SKM-1 (cell line): Measurements from ENCODE around the gene GAS2.

Experiments
- DNase-seq: peaks from one replicate; lab custom pipeline; 2025; ENCODE audit not compliant: unreplicated experiment; lab: John Stamatoyannopoulos, UW

The GAS2 gene

GRCh38 chr11:22786475-22786874, 120.1 kb downstream of the GAS2 start:
- DNase-seq: no peak

DNA sequence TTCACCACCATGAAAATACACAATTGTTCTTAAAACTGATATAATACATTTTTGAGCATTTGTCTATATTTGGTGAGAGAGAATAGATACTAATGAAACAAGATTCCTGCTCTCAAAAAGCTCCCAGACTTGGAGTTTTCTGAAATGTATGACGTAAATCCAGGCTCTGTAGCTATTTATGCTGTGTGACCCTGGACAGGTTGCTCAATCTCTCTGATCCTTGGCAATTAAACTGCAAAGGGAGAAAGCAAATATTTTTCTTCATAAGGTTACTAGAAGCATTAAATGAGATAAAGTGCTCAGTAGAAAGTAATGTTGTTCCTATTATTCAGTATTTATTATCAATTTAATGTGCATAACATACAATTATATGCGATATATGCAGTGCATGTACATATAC, 120.6 kb downstream of the GAS2 start:
- no peak for DNase-seq

DNA sequence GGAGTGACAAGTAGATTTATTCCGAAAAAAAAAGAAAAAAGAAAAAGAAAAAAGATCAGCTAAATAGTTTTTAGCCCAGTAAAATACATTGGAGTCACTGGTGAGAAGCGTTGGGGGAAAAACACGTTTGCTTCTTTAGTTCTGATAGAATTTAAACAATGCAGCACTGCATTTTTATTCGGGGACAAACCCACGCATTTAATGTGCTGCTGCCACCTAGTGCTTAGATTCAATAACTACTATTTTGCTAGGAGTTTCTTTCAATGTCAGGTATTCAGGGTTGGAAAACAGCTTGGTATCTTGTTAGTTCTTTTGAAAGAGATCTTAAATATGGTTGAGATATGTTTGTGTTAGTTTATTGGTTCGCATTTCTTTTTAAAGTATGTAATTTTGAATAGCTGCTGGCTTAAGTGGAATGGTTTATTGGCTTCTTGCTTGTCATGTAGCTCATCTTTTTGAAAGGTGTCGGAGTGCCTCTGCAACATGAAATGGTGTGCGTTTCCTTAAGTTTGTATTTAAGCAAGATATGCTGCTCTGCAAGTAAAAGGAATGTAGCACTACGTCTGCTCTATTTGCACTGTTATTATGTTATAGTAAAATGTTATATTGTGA, 121.2 kb downstream of the GAS2 start:
- peak; percentile 41 for DNase-seq

GRCh38 chr11:22792497-22792896, 126.1 kb downstream of the GAS2 start:
- no peak for DNase-seq

GRCh38 chr11:22795914-22796313, 129.5 kb downstream of the GAS2 start:
- no peak for DNase-seq

GRCh38 chr11:22797047-22797446, 130.6 kb downstream of the GAS2 start:
- DNase-seq: no peak

DNA sequence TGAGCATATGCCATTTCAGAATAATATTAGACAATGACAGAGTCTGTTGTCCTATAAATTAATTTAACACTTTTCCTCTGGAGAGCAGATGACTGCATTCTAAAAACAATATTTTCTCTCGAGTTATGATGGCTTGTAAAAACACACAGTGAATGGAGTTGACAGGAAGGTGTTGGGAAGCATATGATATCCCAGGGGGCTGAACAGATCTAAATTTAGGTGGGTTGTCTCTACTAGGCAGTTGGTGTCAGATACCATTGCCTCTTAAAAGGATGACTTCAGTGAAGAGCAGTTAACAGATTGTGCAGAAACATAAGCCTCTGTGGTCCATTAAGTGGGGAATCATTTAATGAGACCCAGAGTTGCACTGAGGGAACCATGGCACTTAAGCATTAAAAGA, 132.5 kb downstream of the GAS2 start:
- no peak for DNase-seq

DNA sequence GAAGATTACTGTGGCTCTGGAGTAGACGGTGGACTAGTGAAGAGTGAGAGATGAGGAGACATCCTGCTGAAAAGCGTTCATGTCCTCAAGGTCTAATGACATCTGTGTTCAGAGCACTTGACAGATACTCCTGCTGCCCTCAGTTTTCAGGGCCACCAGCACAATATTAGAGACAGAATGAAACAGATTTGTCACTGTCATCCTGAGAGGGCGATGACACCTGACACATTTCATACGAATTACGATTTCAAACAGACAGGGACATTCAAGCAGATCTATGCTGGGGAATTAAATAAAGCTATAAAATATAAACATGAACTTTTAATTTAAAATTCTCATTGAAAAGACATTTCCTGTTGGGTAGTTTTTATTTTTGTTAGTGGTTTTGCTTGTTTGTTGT, 134.1 kb downstream of the GAS2 start:
- no peak for DNase-seq

GRCh38 chr11:22802861-22803260, 136.4 kb downstream of the GAS2 start:
- DNase-seq: no peak

GRCh38 chr11:22807391-22807790, 141.0 kb downstream of the GAS2 start:
- no peak for DNase-seq

DNA sequence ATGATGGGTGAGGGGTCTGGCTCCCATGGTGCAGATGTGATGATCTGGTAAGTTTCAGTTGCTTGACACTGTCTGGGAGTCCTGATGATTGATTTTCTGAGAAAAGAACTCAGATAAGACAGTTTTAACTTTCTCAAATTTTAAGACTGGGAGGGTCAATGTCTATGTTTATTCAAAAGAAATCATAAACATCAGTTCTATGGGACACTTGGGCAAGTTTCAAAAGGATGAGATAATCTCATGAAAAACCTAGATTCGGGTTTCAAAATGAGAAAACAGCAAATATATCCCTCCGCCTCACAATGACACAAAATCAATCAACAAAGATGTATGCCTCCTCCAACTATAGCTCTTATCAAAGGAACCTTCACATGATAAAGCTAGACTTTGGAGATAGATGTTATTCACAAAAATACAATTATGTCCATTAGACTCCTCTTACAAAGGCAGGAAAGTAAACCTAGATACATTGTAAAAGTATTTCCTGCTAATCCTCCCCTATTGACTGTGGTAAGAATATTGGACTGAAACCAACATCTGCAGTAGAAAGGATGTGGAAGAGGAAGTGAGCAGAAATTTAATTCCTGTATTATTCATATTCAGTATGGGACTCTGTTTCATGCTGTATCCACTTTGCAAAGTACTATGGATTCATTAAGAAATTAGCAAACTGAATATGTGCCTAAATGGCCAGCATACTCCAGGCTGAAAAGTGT, 141.6 kb downstream of the GAS2 start:
- DNase-seq: no peak

GRCh38 chr11:22808571-22809197, 142.3 kb downstream of the GAS2 start:
- DNase-seq: no peak

- no peak for DNase-seq
Measured at GRCh38 chr11:22809893-22810292, 143.5 kb downstream of the GAS2 start.

- no peak for DNase-seq
Measured at GRCh38 chr11:22822203-22822602, 155.8 kb downstream of the GAS2 start.

DNA sequence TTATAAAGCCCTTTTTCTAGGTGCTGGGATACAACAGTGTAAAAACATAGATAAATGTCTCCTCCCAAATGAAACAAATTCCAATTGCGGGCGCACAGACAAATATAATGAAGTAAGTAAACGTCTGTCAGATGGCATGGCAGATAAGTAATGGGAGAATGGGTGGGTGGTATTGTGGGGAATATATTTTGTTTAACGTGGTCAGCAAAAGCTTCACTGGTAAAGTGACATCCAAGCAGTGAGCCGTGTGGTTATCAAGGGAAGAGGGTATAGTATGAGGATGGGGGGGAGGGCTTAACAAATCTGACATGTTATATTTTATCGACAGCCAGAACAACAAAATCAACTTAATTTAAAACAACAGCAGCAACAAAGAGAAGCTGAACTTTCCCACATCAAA, 162.0 kb downstream of the GAS2 start:
- DNase-seq: no peak

DNA sequence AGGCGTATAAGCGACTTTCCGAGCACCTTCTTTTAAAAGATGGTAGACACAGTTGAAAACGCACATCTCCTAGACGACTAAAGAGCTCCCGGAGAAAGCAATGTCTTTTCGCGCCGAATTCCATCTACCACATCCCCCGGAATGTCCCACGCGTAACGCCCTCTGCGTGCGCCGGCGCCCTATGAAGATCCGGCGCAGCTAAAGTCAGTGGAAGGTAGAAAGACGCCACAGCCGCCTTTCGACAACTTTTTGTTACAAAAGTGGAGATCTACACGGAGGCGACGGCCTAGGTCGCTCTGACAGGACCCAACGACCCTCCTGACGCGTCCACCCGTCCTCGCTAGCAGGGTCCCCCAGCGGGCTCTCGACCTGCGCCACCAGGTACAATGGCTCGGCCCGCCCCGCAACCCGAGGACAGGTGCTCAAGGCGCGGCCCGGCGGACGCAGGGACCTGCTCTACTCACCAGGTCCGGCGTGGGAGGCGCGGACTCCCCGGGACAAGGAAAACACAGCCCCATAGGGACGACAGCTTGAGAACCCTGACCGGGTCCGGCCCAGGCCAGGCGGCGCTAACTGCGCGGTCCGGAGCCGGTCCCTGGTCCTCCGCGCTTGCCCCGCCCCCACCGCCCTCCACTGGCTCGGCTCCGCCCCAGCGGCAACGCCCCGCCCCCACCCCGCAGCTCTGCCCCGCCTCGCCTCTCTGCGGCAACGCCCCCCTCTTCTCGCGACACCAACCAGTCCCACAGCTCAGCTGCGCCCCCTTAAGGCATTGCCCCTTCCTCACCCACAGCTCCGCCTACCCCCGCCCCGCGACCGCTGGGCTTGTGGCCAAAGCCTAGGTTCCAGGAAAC, 163.0 kb downstream of the GAS2 start, which contains the start of gene SVIP:
Gene SVIP (minus strand): TSS at position 571 of the 851 bp plus-strand sequence. CDS start 53 bp downstream, at position 518.
- peak; percentile 82 for DNase-seq

DNA sequence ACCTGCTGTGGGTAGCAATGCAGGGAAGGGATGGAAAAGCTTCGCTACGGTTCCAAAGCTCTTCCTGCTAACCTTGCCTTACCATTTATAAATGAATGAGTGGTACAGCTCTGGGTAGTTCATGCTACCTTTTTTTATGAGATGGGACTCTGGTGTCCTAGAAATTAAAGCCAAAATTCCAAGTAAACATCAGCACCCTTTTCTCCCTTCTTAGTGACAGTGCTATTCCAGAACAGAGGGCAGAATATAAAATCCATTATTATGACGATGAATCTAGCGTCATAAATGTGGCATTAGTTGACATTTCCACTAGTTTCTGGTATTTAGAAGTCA, 163.6 kb downstream of the GAS2 start:
- no peak for DNase-seq

GRCh38 chr11:22832315-22833015, 166.1 kb downstream of the GAS2 start:
- no peak for DNase-seq

DNA sequence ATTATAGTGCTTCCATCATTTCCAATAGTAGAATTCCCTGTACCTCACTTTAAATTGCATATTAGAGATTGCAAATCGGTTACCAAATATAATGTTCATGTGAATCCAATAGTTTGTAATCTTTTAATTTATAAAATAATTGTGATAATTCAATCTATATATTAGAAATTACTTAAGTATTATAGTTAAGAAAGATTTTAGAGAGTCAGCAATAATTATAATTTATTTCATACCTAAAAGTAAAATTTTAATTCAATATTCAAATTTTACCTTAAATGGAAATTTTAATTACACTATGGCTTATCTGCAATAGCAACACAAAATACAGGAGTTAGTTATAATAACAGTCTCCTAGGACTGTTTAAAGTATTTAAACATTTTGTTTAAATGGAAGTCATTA, 180.3 kb downstream of the GAS2 start:
- DNase-seq: no peak

- no peak for DNase-seq
Measured at GRCh38 chr11:22851477-22851876, 185.1 kb downstream of the GAS2 start.

DNA sequence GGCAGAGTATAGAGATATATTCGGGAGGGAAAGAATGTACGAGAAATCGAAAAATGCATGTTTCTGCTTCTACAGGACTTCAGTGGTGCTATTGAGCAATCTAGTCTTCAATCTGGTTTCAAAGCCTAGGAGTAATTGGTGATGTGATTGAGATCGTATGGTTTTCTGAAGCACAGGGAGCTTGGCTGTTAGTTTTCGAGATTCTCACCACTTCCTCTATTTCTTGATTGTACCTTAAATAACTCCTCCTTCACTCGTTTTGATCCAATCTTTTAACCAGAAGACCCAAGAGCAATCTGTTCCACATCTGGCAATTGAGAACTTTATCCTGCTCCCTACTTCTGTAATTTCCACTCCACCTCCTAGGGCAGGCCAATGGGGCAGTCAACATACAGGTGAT, 193.3 kb downstream of the GAS2 start:
- DNase-seq: no peak
